Activated CD4-positive, alpha-beta T cell treated with anti-CD3 and anti-CD28 coated beads, Interleukin-2, amount 10 ng/mL, durations not matched to agents 24 days and 14 days (primary cell): ENCODE measurements around the gene TCEANC2. TPM values are rescaled to one million over a fixed set of nuclear protein-coding genes. Genes with fewer than 3 reads are reported as not detected.

Experiments used
- DNase-seq: peaks from one replicate; pipeline ENCODE4 v3.0.0; 2022
- H3K27ac Mint-ChIP-seq: one replicate; pipeline ENCODE4 v1.8.0; 2022; ENCODE audit warnings: mild to moderate bottlenecking, mixed read lengths
- H3K27me3 Mint-ChIP-seq: one replicate; pipeline ENCODE4 v1.8.0; 2022; ENCODE audit warnings: mixed read lengths
- H3K36me3 Mint-ChIP-seq: one replicate; pipeline ENCODE4 v1.8.0; 2022; ENCODE audit warnings: low read depth, mild to moderate bottlenecking, mixed read lengths
- H3K4me1 Mint-ChIP-seq: one replicate; pipeline ENCODE4 v1.8.0; 2021; ENCODE audit warnings: mixed read lengths
- H3K4me3 Mint-ChIP-seq: one replicate; pipeline ENCODE4 v1.8.0; 2022; ENCODE audit warnings: mild to moderate bottlenecking, moderate library complexity, mixed read lengths
- H3K9me3 Mint-ChIP-seq: one replicate; pipeline ENCODE4 v1.8.0; 2021; ENCODE audit warnings: mixed read lengths
- intact Hi-C: fragments of 100-400 bp; cut with micrococcal nuclease; formaldehyde crosslinking; loops from one replicate; pipeline ENCODE4 v1.15.1; 2023
- total RNA-seq: library from RNA; stranded (reverse); gene quantifications from 2 replicates; pipeline ENCODE4 v1.2.3, GENCODE V29; 2022

Gene TCEANC2
- total RNA-seq, 1 donor from 2014 or later, result 10.0 TPM

GRCh38 chr1:54120018-54120697 is 66.8 kb downstream of the TCEANC2 start:
- Mint-ChIP-seq H3K27me3 (peaks cover 10% of the 10 kb centered on the region), H3K27ac (no peak overlapping the region), H3K9me3 (no peaks in the 10 kb centered on the region), H3K4me3 (no peak overlapping the region), H3K4me1 (peaks cover 7% of the 10 kb centered on the region), H3K36me3 (no peaks in the 10 kb centered on the region)
- no peak for DNase-seq
- intact Hi-C loops, result no loop called here

DNA sequence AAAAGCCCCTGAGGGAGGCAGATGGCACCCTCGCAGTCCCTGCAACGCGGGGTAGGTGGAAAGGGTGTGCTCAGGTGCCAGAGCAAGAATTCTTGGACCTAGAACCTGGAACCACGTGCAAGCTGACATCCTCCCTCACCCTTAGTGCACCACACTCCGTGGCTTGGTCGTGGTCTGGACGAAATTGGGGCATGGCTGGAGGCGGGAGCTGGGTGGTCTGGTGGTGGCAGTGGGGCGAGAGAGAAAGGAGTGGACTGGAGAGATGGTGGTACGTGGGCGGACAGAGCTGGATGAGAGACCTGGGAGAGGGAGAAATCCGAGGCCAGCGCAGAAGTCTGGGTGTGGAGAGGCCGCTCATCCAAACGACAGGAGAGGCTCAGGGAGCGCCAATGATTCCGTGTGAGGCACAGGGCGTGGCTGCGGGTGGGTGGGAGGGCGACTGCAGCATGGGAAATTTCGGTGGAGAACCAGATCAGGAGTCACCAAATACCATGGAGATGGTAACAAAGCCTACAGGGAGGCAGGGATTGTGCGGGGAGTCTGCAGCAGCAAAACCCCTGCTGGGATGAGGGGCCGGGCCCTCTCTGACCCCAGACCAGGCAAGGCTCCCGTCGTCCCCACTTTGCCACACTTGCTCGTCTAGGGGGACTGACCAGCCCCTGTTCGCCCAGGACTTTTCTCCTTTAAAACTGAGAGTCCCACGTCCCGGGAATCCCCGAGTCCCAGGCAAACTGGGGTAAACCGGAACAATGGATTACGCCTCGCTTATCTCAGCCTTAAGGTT is 67.5 kb downstream of the TCEANC2 start:
- Mint-ChIP-seq H3K9me3 (no peaks in the 10 kb centered on the region), H3K4me3 (peak overlapping the region; percentile 43)

GRCh38 chr1:54121482-54122134 is 68.2 kb downstream of the TCEANC2 start:
- Mint-ChIP-seq H3K9me3 (no peaks in the 10 kb centered on the region), H3K27ac (no peak overlapping the region), H3K36me3 (no peaks in the 10 kb centered on the region), H3K4me3 (peak overlapping the region; percentile 43), H3K4me1 (peaks cover 7% of the 10 kb centered on the region), H3K27me3 (peaks cover 10% of the 10 kb centered on the region)
- peak; percentile 91 for DNase-seq
- intact Hi-C loops, result loop anchor here (1.0 kb wide), 1 partner anchor 368 kb away; no protein-coding TSS in a partner anchor

More for the DNA sequence above, 67.5 kb downstream of the TCEANC2 start:
- H3K27me3 Mint-ChIP-seq, result peaks cover 10% of the 10 kb centered on the region
- no peak for DNase-seq
- H3K27ac Mint-ChIP-seq, result no peak overlapping the region
- no peaks in the 10 kb centered on the region for H3K36me3 Mint-ChIP-seq
- peaks cover 7% of the 10 kb centered on the region for H3K4me1 Mint-ChIP-seq
- intact Hi-C loops, result loop anchor here (1.0 kb wide), 1 partner anchor 368 kb away; no protein-coding TSS in a partner anchor

- peak overlapping the region; percentile 9 for H3K4me3 Mint-ChIP-seq
- H3K27me3 Mint-ChIP-seq, result peaks cover 10% of the 10 kb centered on the region
- no peak overlapping the region for H3K27ac Mint-ChIP-seq
- DNase-seq, result no peak
- H3K36me3 Mint-ChIP-seq, result no peaks in the 10 kb centered on the region
- H3K9me3 Mint-ChIP-seq, result no peaks in the 10 kb centered on the region
- H3K4me1 Mint-ChIP-seq, result peaks cover 7% of the 10 kb centered on the region
- intact Hi-C loops, result no loop called here
Observed at GRCh38 chr1:54122135-54122751, 68.8 kb downstream of the TCEANC2 start.

- no peak overlapping the region for H3K4me3 Mint-ChIP-seq
- intact Hi-C loops, result no loop called here
- H3K27ac Mint-ChIP-seq, result no peak overlapping the region
- peaks cover 15% of the 10 kb centered on the region for H3K27me3 Mint-ChIP-seq
- no peaks in the 10 kb centered on the region for H3K36me3 Mint-ChIP-seq
- no peak for DNase-seq
- H3K9me3 Mint-ChIP-seq, result no peaks in the 10 kb centered on the region
- peaks cover 7% of the 10 kb centered on the region for H3K4me1 Mint-ChIP-seq
Observed at GRCh38 chr1:54122992-54123391, 69.6 kb downstream of the TCEANC2 start.

DNA sequence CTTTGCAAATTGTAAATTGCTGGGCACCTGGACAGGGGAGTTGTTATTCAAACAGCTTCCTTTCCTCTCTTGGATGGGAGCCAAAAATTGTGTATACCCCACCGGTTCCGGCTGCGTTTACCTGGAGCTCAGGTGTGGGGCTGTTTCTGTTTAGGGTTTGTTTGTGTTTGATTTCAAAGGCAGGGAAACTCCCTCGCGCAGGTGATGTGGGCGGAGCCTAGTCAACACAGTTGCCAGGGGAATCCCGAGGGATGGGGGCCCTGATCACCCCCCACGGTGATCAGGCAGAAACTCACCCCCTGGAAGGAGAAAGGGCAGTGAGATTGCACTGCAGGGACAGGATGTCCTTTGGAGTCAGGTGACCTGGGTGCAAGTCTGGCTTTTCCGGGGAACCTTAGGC is 71.1 kb downstream of the TCEANC2 start:
- peaks cover 7% of the 10 kb centered on the region for H3K4me1 Mint-ChIP-seq
- DNase-seq, result no peak
- no peak overlapping the region for H3K27ac Mint-ChIP-seq
- intact Hi-C loops, result no loop called here
- no peaks in the 10 kb centered on the region for H3K36me3 Mint-ChIP-seq
- H3K27me3 Mint-ChIP-seq, result peaks cover 17% of the 10 kb centered on the region
- no peak overlapping the region for H3K4me3 Mint-ChIP-seq
- no peaks in the 10 kb centered on the region for H3K9me3 Mint-ChIP-seq

- peaks cover 7% of the 10 kb centered on the region for H3K4me1 Mint-ChIP-seq
- no peaks in the 10 kb centered on the region for H3K9me3 Mint-ChIP-seq
- no peak overlapping the region for H3K4me3 Mint-ChIP-seq
- H3K36me3 Mint-ChIP-seq, result no peaks in the 10 kb centered on the region
- DNase-seq, result no peak
- intact Hi-C loops, result no loop called here
- H3K27ac Mint-ChIP-seq, result peak overlapping the region; percentile 5
- H3K27me3 Mint-ChIP-seq, result peaks cover 17% of the 10 kb centered on the region
Observed at GRCh38 chr1:54124906-54125305, 71.5 kb downstream of the TCEANC2 start.

DNA sequence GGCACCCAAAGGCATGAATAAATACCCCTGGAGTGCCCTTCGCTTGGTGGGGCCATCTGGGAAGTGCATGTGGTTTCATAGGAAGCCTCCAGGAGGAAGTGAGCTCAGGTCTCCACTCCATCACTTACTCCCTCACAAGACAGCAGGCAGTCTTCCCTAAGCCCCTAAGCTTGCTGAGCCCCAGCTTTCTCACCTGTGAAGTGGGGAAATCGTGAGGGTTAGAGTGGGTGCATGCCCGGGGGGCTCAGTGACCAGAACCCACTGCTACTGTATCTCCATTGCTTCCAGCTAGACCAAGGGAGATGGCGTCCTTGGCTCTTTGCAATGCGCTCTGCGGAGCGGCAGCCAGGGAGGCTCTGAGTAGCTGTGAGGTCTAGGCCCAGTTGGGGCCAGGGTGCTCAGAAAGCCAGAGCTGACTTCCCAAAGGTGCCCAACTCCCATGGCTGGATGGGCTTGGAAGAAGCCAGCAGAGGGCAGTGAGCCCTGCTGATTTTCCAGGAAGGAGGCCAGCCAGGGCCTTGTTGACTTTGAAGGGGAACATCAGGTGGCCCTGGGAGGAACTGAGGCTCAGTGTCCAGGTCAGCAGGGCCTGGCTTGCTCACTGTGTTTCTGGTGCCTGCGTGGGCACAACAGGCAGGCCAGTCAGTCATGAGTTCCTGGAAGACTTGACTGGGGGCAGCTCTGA is 72.1 kb downstream of the TCEANC2 start:
- intact Hi-C loops, result no loop called here
- H3K27me3 Mint-ChIP-seq, result peaks cover 17% of the 10 kb centered on the region
- H3K4me1 Mint-ChIP-seq, result peaks cover 7% of the 10 kb centered on the region

DNA sequence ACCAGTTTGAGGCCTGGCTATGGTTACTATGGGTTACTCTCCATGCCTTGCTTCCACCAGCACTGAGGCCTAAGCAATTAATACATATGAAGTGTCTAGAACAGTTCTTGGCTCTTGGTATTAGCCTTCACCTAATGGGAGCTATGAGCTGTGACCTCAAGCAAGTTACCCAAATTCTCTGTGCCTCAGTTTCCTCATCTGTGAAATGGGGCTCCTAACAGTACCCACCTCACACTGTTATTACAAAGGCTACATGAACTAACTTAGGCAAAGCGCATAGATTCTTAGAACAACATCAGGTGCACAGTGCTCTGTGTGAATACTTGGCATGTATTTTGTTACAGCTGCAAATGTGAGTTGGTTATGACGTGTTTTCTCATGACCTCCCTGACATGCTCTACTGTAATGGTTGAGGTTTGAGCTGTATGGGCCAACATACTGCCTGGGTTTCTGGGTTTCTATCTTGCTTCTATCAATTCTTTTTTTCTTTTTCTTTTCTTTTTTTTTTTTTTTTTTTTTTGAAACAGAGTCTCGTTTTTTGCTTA is 72.9 kb downstream of the TCEANC2 start:
- DNase-seq, result no peak
- Mint-ChIP-seq H3K27ac (no peak overlapping the region), H3K27me3 (peaks cover 19% of the 10 kb centered on the region), H3K36me3 (no peaks in the 10 kb centered on the region), H3K4me3 (no peak overlapping the region), H3K9me3 (no peaks in the 10 kb centered on the region), H3K4me1 (peaks cover 6% of the 10 kb centered on the region)
- intact Hi-C loops, result no loop called here

More for the DNA sequence above, 72.1 kb downstream of the TCEANC2 start:
- no peak for DNase-seq
- H3K36me3 Mint-ChIP-seq, result no peaks in the 10 kb centered on the region
- no peaks in the 10 kb centered on the region for H3K9me3 Mint-ChIP-seq
- H3K4me3 Mint-ChIP-seq, result no peak overlapping the region
- H3K27ac Mint-ChIP-seq, result no peak overlapping the region

GRCh38 chr1:54127594-54128300 is 74.3 kb downstream of the TCEANC2 start:
- H3K4me3 Mint-ChIP-seq, result no peak overlapping the region
- DNase-seq, result no peak
- intact Hi-C loops, result no loop called here
- H3K36me3 Mint-ChIP-seq, result no peaks in the 10 kb centered on the region
- no peaks in the 10 kb centered on the region for H3K9me3 Mint-ChIP-seq
- H3K27ac Mint-ChIP-seq, result no peak overlapping the region
- H3K27me3 Mint-ChIP-seq, result peaks cover 15% of the 10 kb centered on the region
- peaks cover 1% of the 10 kb centered on the region for H3K4me1 Mint-ChIP-seq

- Mint-ChIP-seq H3K27me3 (peaks cover 11% of the 10 kb centered on the region), H3K4me3 (no peak overlapping the region), H3K4me1 (peaks cover 1% of the 10 kb centered on the region), H3K36me3 (no peaks in the 10 kb centered on the region), H3K27ac (no peak overlapping the region), H3K9me3 (no peaks in the 10 kb centered on the region)
- intact Hi-C loops, result loop anchor here (5.0 kb wide), 1 partner anchor 367 kb away; no protein-coding TSS in a partner anchor
- DNase-seq, result no peak
Observed at GRCh38 chr1:54129858-54130257, 76.5 kb downstream of the TCEANC2 start.

DNA sequence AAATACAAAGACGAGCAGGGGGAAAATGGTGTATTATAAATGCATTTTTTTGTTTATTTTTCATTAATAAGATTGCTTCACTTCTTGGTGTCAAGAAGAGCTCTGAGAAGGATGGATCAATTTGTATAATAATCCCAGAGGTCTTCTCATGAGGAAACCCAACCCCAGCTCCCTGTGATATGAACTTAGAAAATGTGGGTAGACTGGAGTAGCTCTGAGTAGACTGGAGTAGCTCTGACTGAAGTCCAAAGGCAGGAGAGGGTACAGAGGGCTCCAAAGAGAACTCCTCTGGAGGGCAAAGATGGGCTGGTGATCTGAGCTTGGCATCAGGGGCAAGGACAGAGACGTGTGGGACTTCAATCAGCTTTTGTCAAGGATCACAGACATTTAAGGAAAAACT is 78.0 kb downstream of the TCEANC2 start:
- intact Hi-C loops, result loop anchor here (5.0 kb wide), 1 partner anchor 366 kb away; no protein-coding TSS in a partner anchor

More for the DNA sequence above, 78.0 kb downstream of the TCEANC2 start:
- DNase-seq, result no peak
- Mint-ChIP-seq H3K27me3 (peaks cover 11% of the 10 kb centered on the region), H3K36me3 (no peaks in the 10 kb centered on the region), H3K4me3 (no peak overlapping the region), H3K4me1 (no peaks in the 10 kb centered on the region), H3K27ac (no peak overlapping the region), H3K9me3 (no peaks in the 10 kb centered on the region)
